Vagina (tissue), 2 donors: Measurements from ENCODE around the gene COPZ1.

Experiments
- POLR2A ChIP-seq, 2 donors: fragments of 450-650 bp; IDR thresholded peaks; one replicate each; pipeline ENCODE4 v1.6.1; 2017; ENCODE audit warnings: antibody characterized with exemption in 2 of 2, mild to moderate bottlenecking in 2 of 2, moderate library complexity in 2 of 2
- TF ChIP-seq, protein P1 (sequence below), 3 experiments: fragments of 450-650 bp in 2 of 3; fragments of 200-600 bp in 1 of 3; sonication (generic) in 1 of 3; IDR thresholded peaks; one replicate each; pipeline ENCODE4 v1.5.1; 2017 to 2019; ENCODE audit warnings: antibody characterized with exemption in 3 of 3, mild to moderate bottlenecking in 2 of 3, moderate library complexity in 2 of 3

DNA sequence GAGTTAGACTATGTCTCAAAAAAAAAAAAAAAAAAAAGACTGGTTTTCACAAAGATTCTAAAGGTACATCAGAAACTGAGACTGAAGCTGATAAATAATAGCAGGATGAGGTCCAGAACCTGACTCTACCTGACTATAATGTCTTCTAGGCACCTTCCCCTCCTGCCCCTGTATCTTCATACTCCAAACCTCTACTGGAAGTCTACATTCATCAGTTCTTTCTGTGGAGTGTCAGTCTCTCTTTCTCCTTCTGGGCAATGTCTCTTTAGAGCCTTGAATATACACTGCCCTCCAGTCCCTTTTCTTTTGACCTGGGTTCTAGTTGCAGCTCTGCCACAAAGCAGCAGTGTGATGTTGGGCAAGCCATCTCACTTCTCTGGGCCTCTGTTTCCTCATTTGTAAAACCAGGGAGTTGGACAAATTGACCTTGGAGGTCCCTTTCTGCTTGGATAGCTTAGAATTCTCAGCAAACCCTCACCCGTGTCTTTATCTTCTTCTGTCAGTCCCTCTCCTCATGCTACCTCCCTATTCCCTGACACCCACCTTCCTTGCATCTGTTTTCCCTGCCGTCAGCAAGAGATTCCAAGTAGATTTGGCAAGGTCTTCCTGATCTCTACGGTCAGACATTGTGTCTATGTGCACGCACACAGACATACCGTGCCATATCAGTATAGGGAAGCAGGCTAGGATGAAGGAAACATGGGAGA is 28.4 kb upstream of the COPZ1 start:
- TF ChIP-seq POLR2A (IDR thresholded peaks at IDR 0.05): no peak
- TF ChIP-seq, protein P1, sequence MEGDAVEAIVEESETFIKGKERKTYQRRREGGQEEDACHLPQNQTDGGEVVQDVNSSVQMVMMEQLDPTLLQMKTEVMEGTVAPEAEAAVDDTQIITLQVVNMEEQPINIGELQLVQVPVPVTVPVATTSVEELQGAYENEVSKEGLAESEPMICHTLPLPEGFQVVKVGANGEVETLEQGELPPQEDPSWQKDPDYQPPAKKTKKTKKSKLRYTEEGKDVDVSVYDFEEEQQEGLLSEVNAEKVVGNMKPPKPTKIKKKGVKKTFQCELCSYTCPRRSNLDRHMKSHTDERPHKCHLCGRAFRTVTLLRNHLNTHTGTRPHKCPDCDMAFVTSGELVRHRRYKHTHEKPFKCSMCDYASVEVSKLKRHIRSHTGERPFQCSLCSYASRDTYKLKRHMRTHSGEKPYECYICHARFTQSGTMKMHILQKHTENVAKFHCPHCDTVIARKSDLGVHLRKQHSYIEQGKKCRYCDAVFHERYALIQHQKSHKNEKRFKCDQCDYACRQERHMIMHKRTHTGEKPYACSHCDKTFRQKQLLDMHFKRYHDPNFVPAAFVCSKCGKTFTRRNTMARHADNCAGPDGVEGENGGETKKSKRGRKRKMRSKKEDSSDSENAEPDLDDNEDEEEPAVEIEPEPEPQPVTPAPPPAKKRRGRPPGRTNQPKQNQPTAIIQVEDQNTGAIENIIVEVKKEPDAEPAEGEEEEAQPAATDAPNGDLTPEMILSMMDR (IDR thresholded peaks at IDR 0.05): no peak
